ENCODE results near the gene FER. TPM values are rescaled to one million over a fixed set of nuclear protein-coding genes. Genes with fewer than 3 reads are reported as not detected.
"Not testable (repeated sequence)": the region's sequence is repeated elsewhere in the genome, so short reads cannot be mapped to it uniquely, and the experiment has no call there.

The FER gene
- total and polyA plus RNA-seq, 12 donors: 3.5 to 37.5 (median 27.0) TPM

- Histone ChIP-seq H3K4me1 (replicated peaks in 1 of 2) (no peaks in the 10 kb centered on the region), H3K4me3 (no peak overlapping the region), H3K36me3 (replicated peaks in 1 of 2) (peaks cover 0 to 3% of the 10 kb centered on the region in 2 donors), H3K9me3 (replicated peaks in 1 of 3) (no peaks in the 10 kb centered on the region), H3K27me3 (no peaks in the 10 kb centered on the region), H3K27ac (no peak overlapping the region)
- DNase-seq: no peak
- WGBS, 4 donors: 89 to 92% (median 92%) methylated on average over 3 of the region's 3 CpGs
- intact Hi-C loops (cut with DNase I): no loop called here
- TF ChIP-seq POLR2A (IDR thresholded peaks at IDR 0.05) (no peak), CTCF (IDR thresholded peaks at IDR 0.05) (no peak)
These were observed 420.5 kb downstream of the FER start for GRCh38 chr5:109168151-109168550.

GRCh38 chr5:109170629-109171350, 423.1 kb downstream of the FER start:
- no peaks in the 10 kb centered on the region for H3K4me1 ChIP-seq (replicated peaks in 1 of 2)
- no peaks in the 10 kb centered on the region for H3K27me3 ChIP-seq
- WGBS, 4 donors: 85 to 94% (median 91%) methylated on average over 3 of the region's 3 CpGs
- DNase-seq: no peak
- H3K27ac ChIP-seq: no peak overlapping the region
- peaks cover 0 to 3% of the 10 kb centered on the region in 2 donors for H3K36me3 ChIP-seq (replicated peaks in 1 of 2)
- H3K4me3 ChIP-seq: no peak overlapping the region
- intact Hi-C loops (cut with DNase I): no loop called here
- TF ChIP-seq POLR2A (IDR thresholded peaks at IDR 0.05): no peak
- no peak for TF ChIP-seq CTCF (IDR thresholded peaks at IDR 0.05)
- H3K9me3 ChIP-seq (replicated peaks in 1 of 3): no peaks in the 10 kb centered on the region

- H3K4me3 ChIP-seq; H3K9me3 ChIP-seq (replicated peaks in 1 of 3); intact Hi-C loops (cut with DNase I); H3K27me3 ChIP-seq; H3K4me1 ChIP-seq (replicated peaks in 1 of 2); H3K27ac ChIP-seq; H3K36me3 ChIP-seq (replicated peaks in 1 of 2); DNase-seq: not testable (repeated sequence)
- 91 to 99% (median 97%) methylated on average over 3 of the region's 3 CpGs for WGBS, 4 donors
These were observed 423.9 kb downstream of the FER start for GRCh38 chr5:109171437-109172073.

- H3K36me3 ChIP-seq (replicated peaks in 1 of 2): peaks cover 0 to 3% of the 10 kb centered on the region in 2 donors
- intact Hi-C loops (cut with DNase I): no loop called here
- H3K9me3 ChIP-seq (replicated peaks in 1 of 3): no peaks in the 10 kb centered on the region
- TF ChIP-seq POLR2A (IDR thresholded peaks at IDR 0.05) (no peak), CTCF (IDR thresholded peaks at IDR 0.05) (no peak)
- H3K4me1 ChIP-seq (replicated peaks in 1 of 2): peaks cover 0 to 8% of the 10 kb centered on the region in 2 donors
- H3K4me3 ChIP-seq: no peak overlapping the region
- WGBS, 4 donors: 98 to 100% (median 100%) methylated on average over 2 of the region's 2 CpGs
- H3K27ac ChIP-seq: no peak overlapping the region
- H3K27me3 ChIP-seq: no peaks in the 10 kb centered on the region
- no peak for DNase-seq
These were observed 425.5 kb downstream of the FER start for GRCh38 chr5:109173036-109173794.
